ENCODE results near the gene GYG2. TPM values are rescaled to one million over a fixed set of nuclear protein-coding genes. Genes with fewer than 3 reads are reported as not detected.
"Not testable (repeated sequence)": the region's sequence is repeated elsewhere in the genome, so short reads cannot be mapped to it uniquely, and the experiment has no call there.

GYG2 gene
- total RNA-seq, 1 experiment from 2014 or later, result 0.58 TPM

- ATAC-seq, result no peak
- ChIA-PET CTCF (no interaction called here), POLR2A (ENCODE audit: unreplicated experiment) (no interaction called here)
- TF ChIP-seq EZH2 (IDR thresholded peaks at IDR 0.05; ENCODE audit: low read length, unreplicated experiment) (no peak), EZH2phosphoT487 (IDR thresholded peaks at IDR 0.05; ENCODE audit: borderline replicate concordance, low read length) (no peak), CTCF (conservative IDR thresholded peaks at IDR 0.05; ENCODE audit: low read depth, low read length) (no peak)
- no peak overlapping the region for H3K4me2 ChIP-seq (ENCODE audit: low read length)
- H3K27me3 ChIP-seq (ENCODE audit: low read length), result no peaks in the 10 kb centered on the region
- H4K20me1 ChIP-seq (ENCODE audit: low read length), result no peaks in the 10 kb centered on the region
- no peak overlapping the region for H3K9ac ChIP-seq (ENCODE audit: low read length)
- no peaks in the 10 kb centered on the region for H3K9me3 ChIP-seq (ENCODE audit: low read length)
- no peak for DNase-seq
- no peak overlapping the region for H3K4me3 ChIP-seq (ENCODE audit: low read length)
- no peaks in the 10 kb centered on the region for H3F3A ChIP-seq (ENCODE audit: low read length, unreplicated experiment)
- no peaks in the 10 kb centered on the region for H3K79me2 ChIP-seq (ENCODE audit: low read length)
- H3K4me1 ChIP-seq (ENCODE audit: insufficient read depth, low read length), result no peaks in the 10 kb centered on the region
- no peaks in the 10 kb centered on the region for H3K36me3 ChIP-seq (ENCODE audit: low read depth, low read length)
- H3K9me2 ChIP-seq (replicated peaks; ENCODE audit: low read length), result no peaks in the 10 kb centered on the region
- H2AFZ ChIP-seq (ENCODE audit: low read length), result no peak overlapping the region
- intact Hi-C loops (cut with micrococcal nuclease), result no loop called here
- no TSS peak for BruUV-seq (replicated peaks)
- no peak overlapping the region for H3K27ac ChIP-seq (ENCODE audit: low read length)
Measured at GRCh38 chrX:2921193-2921592, 92.5 kb downstream of the GYG2 start.

GRCh38 chrX:2921750-2922149 lies 93.0 kb downstream of the GYG2 start:
- no peak for ATAC-seq
- DNase-seq, result no peak
- no peaks in the 10 kb centered on the region for H3F3A ChIP-seq (ENCODE audit: low read length, unreplicated experiment)
- H3K9ac ChIP-seq (ENCODE audit: low read length), result no peak overlapping the region
- no peaks in the 10 kb centered on the region for H3K36me3 ChIP-seq (ENCODE audit: low read depth, low read length)
- no peak for TF ChIP-seq EZH2 (IDR thresholded peaks at IDR 0.05; ENCODE audit: low read length, unreplicated experiment)
- TF ChIP-seq CTCF (conservative IDR thresholded peaks at IDR 0.05; ENCODE audit: low read depth, low read length), result no peak
- TF ChIP-seq EZH2phosphoT487 (IDR thresholded peaks at IDR 0.05; ENCODE audit: borderline replicate concordance, low read length), result no peak
- no peak overlapping the region for H3K27ac ChIP-seq (ENCODE audit: low read length)
- H3K27me3 ChIP-seq (ENCODE audit: low read length), result no peaks in the 10 kb centered on the region
- no peaks in the 10 kb centered on the region for H3K9me3 ChIP-seq (ENCODE audit: low read length)
- intact Hi-C loops (cut with micrococcal nuclease), result no loop called here
- POLR2A ChIA-PET (ENCODE audit: unreplicated experiment), result no interaction called here
- H3K79me2 ChIP-seq (ENCODE audit: low read length), result no peaks in the 10 kb centered on the region
- H4K20me1 ChIP-seq (ENCODE audit: low read length), result no peaks in the 10 kb centered on the region
- CTCF ChIA-PET, result no interaction called here
- no peak overlapping the region for H3K4me3 ChIP-seq (ENCODE audit: low read length)
- no peaks in the 10 kb centered on the region for H3K9me2 ChIP-seq (replicated peaks; ENCODE audit: low read length)
- H2AFZ ChIP-seq (ENCODE audit: low read length), result no peak overlapping the region
- H3K4me2 ChIP-seq (ENCODE audit: low read length), result no peak overlapping the region
- BruUV-seq (replicated peaks), result no TSS peak
- H3K4me1 ChIP-seq (ENCODE audit: insufficient read depth, low read length), result no peaks in the 10 kb centered on the region

DNA sequence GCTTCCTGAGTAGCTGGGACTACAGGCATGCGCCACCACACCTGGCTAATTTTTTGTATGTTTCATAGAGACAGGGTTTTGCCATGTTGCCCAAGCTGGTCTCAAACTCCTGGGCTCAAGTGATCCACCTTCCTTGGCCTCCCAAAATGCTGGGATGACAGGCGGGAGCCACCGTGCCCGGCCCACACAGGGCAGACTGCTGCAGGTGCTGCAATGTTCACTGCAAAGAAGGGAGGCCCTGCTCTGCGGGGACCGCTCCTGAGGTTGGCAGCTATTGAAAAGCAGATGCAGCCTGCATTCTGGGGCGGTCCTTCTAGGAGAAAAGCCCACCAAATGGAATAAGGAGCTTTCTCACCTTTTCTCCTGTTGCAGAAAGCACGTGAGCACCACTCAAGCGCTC lies 95.4 kb downstream of the GYG2 start:
- H3K4me2 ChIP-seq (ENCODE audit: low read length), result no peak overlapping the region
- CTCF ChIA-PET, result no interaction called here

DNA sequence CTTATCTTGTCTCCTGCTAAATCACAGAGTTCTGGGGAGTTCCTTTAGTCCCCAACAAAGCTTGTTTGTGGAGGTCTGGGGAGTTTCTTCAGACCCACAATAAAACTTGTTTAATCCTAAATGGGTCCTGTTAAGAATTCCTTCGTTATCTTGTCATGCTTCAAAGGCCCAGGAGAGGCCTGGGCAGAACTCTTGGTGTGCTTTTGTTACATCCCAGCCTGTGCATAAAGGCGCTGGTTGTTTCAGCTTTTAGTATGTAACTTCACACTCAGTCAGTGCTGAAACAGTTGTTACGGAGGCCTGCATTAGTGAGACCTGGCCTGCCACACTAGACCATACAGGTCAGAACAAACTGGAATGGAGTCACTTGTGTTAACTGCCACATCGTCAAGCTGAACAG lies 97.5 kb downstream of the GYG2 start:
- H3K4me3 ChIP-seq (ENCODE audit: low read length); H3K4me2 ChIP-seq (ENCODE audit: low read length); H3K4me1 ChIP-seq (ENCODE audit: insufficient read depth, low read length); H3K9ac ChIP-seq (ENCODE audit: low read length); POLR2A ChIA-PET (ENCODE audit: unreplicated experiment); BruUV-seq (replicated peaks); H3K27ac ChIP-seq (ENCODE audit: low read length); H3K79me2 ChIP-seq (ENCODE audit: low read length); DNase-seq; intact Hi-C loops (cut with micrococcal nuclease); H3K9me3 ChIP-seq (ENCODE audit: low read length); H2AFZ ChIP-seq (ENCODE audit: low read length); H3K36me3 ChIP-seq (ENCODE audit: low read depth, low read length); CTCF ChIA-PET; ATAC-seq; H3F3A ChIP-seq (ENCODE audit: low read length, unreplicated experiment); H4K20me1 ChIP-seq (ENCODE audit: low read length); H3K27me3 ChIP-seq (ENCODE audit: low read length); H3K9me2 ChIP-seq (replicated peaks; ENCODE audit: low read length): not testable (repeated sequence)

More for the DNA sequence above, 95.4 kb downstream of the GYG2 start:
- Histone ChIP-seq H3K36me3 (ENCODE audit: low read depth, low read length) (no peaks in the 10 kb centered on the region), H3K9me3 (ENCODE audit: low read length) (no peaks in the 10 kb centered on the region), H3K4me3 (ENCODE audit: low read length) (no peak overlapping the region), H3K79me2 (ENCODE audit: low read length) (no peaks in the 10 kb centered on the region), H3K27me3 (ENCODE audit: low read length) (no peaks in the 10 kb centered on the region), H3K4me1 (ENCODE audit: insufficient read depth, low read length) (no peaks in the 10 kb centered on the region), H2AFZ (ENCODE audit: low read length) (no peak overlapping the region), H3K9me2 (replicated peaks; ENCODE audit: low read length) (no peaks in the 10 kb centered on the region), H3F3A (ENCODE audit: low read length, unreplicated experiment) (no peaks in the 10 kb centered on the region), H4K20me1 (ENCODE audit: low read length) (no peaks in the 10 kb centered on the region), H3K27ac (ENCODE audit: low read length) (no peak overlapping the region), H3K9ac (ENCODE audit: low read length) (no peak overlapping the region)
- TF ChIP-seq CTCF (conservative IDR thresholded peaks at IDR 0.05; ENCODE audit: low read depth, low read length) (no peak), EZH2phosphoT487 (IDR thresholded peaks at IDR 0.05; ENCODE audit: borderline replicate concordance, low read length) (no peak), EZH2 (IDR thresholded peaks at IDR 0.05; ENCODE audit: low read length, unreplicated experiment) (no peak)
- DNase-seq, result no peak
- intact Hi-C loops (cut with micrococcal nuclease), result no loop called here
- ATAC-seq, result no peak
- POLR2A ChIA-PET (ENCODE audit: unreplicated experiment), result no interaction called here
- no TSS peak for BruUV-seq (replicated peaks)

All from PC-3 (cell line).